ENCODE results near the gene DIDO1. TPM values are rescaled to one million over a fixed set of nuclear protein-coding genes. Genes with fewer than 3 reads are reported as not detected.

The DIDO1 gene
- total and polyA plus RNA-seq, 2 of the 13 experiments (the other 11 are each of a cell fraction or from before 2014, with no cell fraction given) = 75.0 to 75.1 TPM

- TF ChIP-seq ZBTB25 (CRISPR knock-in tag; IDR thresholded peaks at IDR 0.05) (peak; percentile 85), NFYB (CRISPR knock-in tag; IDR thresholded peaks at IDR 0.05) (peak; percentile 70), MAFK (conservative IDR thresholded peaks at IDR 0.05 in 1 of 2, IDR thresholded peaks at IDR 0.05 in 1 of 2; ENCODE audit: low read length in 2 of 2) (no peak), MTERF4 (CRISPR knock-in tag; IDR thresholded peaks at IDR 0.05) (peak; percentile 95), ZNF709 (CRISPR knock-in tag; IDR thresholded peaks at IDR 0.05) (peak; percentile 86; the same call in 1 of the 2 replicates), ZNF878 (CRISPR knock-in tag; IDR thresholded peaks at IDR 0.05) (no peak), ZSCAN25 (CRISPR knock-in tag; IDR thresholded peaks at IDR 0.05) (peak; percentile 85), ZBTB4 (CRISPR knock-in tag; IDR thresholded peaks at IDR 0.05; ENCODE audit: borderline replicate concordance) (peak; percentile 97; the same call in 1 of the 2 replicates), RXRA (CRISPR knock-in tag; IDR thresholded peaks at IDR 0.05) (peak; percentile 89), ZNF180 (CRISPR knock-in tag; IDR thresholded peaks at IDR 0.05; ENCODE audit: borderline replicate concordance, low read depth) (no peak), THYN1 (CRISPR knock-in tag; IDR thresholded peaks at IDR 0.05; ENCODE audit: borderline replicate concordance, low read depth) (no peak), CCAR2 (optimal IDR thresholded peaks at IDR 0.05; ENCODE audit: low read depth, low read length) (no peak), RBM22 (optimal IDR thresholded peaks at IDR 0.05; ENCODE audit: low read length) (no peak), ZNF816 (CRISPR knock-in tag; IDR thresholded peaks at IDR 0.05; ENCODE audit: borderline replicate concordance) (no peak), ZNF333 (CRISPR knock-in tag; IDR thresholded peaks at IDR 0.05; ENCODE audit: borderline replicate concordance) (peak; percentile 90; the same call in 1 of the 2 replicates), FOSL2 (CRISPR knock-in tag; IDR thresholded peaks at IDR 0.05) (peak; percentile 73), ZNF879 (CRISPR knock-in tag; IDR thresholded peaks at IDR 0.05) (0 out of 2 replicates have a peak, but pooled peaks have one; percentile 54), ZNF280B (CRISPR knock-in tag; IDR thresholded peaks at IDR 0.05; ENCODE audit: borderline replicate concordance) (peak; percentile 92), ZNF18 (CRISPR knock-in tag; IDR thresholded peaks at IDR 0.05; ENCODE audit: insufficient replicate concordance) (peak; percentile 67), ZKSCAN5 (CRISPR knock-in tag; IDR thresholded peaks at IDR 0.05) (0 out of 2 replicates have a peak, but pooled peaks have one; percentile 62), CEBPG (CRISPR knock-in tag; IDR thresholded peaks at IDR 0.05) (peak; percentile 48; the same call in 1 of the 2 replicates)
Measured at GRCh38 chr20:62861726-62862336, 64.5 kb downstream of the DIDO1 start, which contains the start of gene TCFL5 (continued).

All from HepG2 (cell line).